ENCODE results near the gene GTF2B.
"Not testable (repeated sequence)": the region's sequence is repeated elsewhere in the genome, so short reads cannot be mapped to it uniquely, and the experiment has no call there.

GTF2B gene

DNA sequence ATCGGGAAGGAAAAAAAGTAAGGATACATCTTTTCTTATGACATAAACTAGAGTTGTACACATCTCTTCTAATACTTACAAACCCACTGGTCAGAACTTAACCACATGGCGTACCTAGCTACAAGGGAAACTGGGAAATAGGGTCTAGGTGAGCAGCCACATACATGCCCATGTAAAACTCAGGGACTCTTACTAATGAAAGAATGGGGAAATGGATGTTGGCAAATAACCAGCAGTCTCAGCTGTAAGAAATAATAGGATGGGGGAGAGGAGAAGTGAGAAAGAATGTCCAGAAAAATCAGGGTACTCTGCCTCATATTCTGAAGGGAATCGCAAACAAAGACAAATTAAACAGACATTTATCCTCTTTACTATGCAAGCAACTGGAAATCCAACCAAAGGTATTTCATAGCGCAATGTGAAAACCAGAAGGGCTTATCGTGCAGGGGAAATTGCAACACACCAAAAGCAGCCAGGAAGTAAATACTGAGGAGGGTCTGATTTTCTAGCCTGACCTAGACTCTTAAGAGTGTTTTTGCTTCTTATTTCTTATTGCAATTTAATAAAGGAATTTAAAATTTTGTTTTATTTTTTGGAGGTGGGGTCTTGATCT lies 17.5 kb downstream of the GTF2B start:
- Histone ChIP-seq H3K36me3 (ENCODE audit: control insufficient read depth in 2 of 2, insufficient read depth in 2 of 2, low read length in 2 of 2) (peaks cover 0 to 8% of the 10 kb centered on the region in 2 donors), H3K4me1 (ENCODE audit: control insufficient read depth in 2 of 2, insufficient read depth in 2 of 2, low read length in 2 of 2) (peaks cover 0 to 2% of the 10 kb centered on the region in 2 donors), H3K9ac (ENCODE audit: low read depth in 1 of 2, low read length in 2 of 2) (no peak overlapping the region), H3K27me3 (ENCODE audit: control insufficient read depth in 2 of 2, insufficient read depth in 2 of 2, low read length in 2 of 2) (no peaks in the 10 kb centered on the region), H3K9me3 (ENCODE audit: control insufficient read depth in 2 of 2, low read length in 2 of 2) (no peaks in the 10 kb centered on the region), H3K27ac (ENCODE audit: low read depth in 2 of 2, low read length in 2 of 2) (no peak overlapping the region), H3K4me3 (ENCODE audit: low read length in 2 of 2) (no peak overlapping the region)

DNA sequence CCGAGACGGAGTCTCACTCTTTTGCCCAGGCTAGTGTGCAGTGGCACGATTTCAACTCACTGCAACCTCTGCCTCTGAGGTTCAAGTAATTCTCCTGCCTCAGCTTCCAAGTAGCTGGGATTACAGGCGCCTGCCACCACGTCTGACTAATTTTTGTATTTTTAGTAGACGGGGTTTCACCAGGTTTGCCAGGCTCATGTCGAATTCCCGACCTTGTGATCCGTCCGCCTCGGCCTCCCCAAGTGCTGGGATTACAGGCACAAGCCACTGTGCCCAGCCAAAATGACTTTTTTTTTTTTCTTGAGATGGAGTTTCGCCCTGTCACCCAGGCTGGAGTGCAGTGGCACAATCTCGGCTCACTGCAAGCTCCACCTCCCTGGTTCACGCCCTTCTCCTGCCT lies 21.7 kb downstream of the GTF2B start:
- H3K4me1 ChIP-seq (ENCODE audit: control insufficient read depth in 2 of 2, insufficient read depth in 2 of 2, low read length in 2 of 2); H3K27ac ChIP-seq (ENCODE audit: low read depth in 2 of 2, low read length in 2 of 2); H3K9me3 ChIP-seq (ENCODE audit: control insufficient read depth in 2 of 2, low read length in 2 of 2); H3K27me3 ChIP-seq (ENCODE audit: control insufficient read depth in 2 of 2, insufficient read depth in 2 of 2, low read length in 2 of 2); H3K9ac ChIP-seq (ENCODE audit: low read depth in 1 of 2, low read length in 2 of 2); H3K4me3 ChIP-seq (ENCODE audit: low read length in 2 of 2); H3K36me3 ChIP-seq (ENCODE audit: control insufficient read depth in 2 of 2, insufficient read depth in 2 of 2, low read length in 2 of 2): not testable (repeated sequence)

DNA sequence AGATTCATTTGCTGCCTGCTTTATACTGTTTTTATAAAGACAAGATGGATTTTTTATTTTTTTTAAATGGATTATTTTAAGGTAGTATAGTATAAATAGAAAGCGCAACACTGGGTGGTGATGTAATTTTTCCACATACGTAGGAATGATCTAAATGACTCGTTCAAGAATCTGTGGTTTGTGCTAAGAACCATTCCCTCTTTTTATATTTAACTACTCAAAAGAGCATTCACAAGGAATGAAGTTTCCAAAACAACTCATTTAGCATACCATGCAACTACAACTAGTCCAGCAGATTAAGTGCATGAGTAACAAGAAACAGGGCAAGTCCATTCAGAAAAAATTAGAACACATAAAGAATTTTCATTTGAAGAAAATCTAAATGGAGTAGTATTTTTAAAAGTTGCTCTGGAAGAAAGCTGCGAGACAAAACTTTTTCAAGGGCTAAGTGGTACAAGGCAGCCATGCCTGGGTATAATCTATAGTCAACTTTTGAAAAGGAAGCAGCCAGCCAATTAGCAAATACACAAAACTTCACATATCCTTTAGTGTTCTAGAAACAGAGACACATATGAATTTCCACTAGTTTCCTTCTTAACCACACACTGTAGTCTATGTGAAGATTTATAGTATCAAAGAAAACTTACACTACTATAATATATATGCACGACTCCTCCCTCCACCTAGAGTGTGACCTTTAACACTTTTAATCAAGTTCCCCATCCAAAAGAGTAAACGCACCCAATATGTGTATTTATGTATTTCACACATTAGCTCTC lies 23.4 kb downstream of the GTF2B start:
- H3K27me3 ChIP-seq (ENCODE audit: control insufficient read depth in 2 of 2, insufficient read depth in 2 of 2, low read length in 2 of 2) = no peaks in the 10 kb centered on the region
- H3K4me1 ChIP-seq (ENCODE audit: control insufficient read depth in 2 of 2, insufficient read depth in 2 of 2, low read length in 2 of 2) = peaks cover 0 to 2% of the 10 kb centered on the region in 2 donors
- peaks cover 3 to 10% of the 10 kb centered on the region in 2 donors for H3K36me3 ChIP-seq (ENCODE audit: control insufficient read depth in 2 of 2, insufficient read depth in 2 of 2, low read length in 2 of 2)
- no peak overlapping the region for H3K4me3 ChIP-seq (ENCODE audit: low read length in 2 of 2)
- no peaks in the 10 kb centered on the region for H3K9me3 ChIP-seq (ENCODE audit: control insufficient read depth in 2 of 2, low read length in 2 of 2)
- H3K27ac ChIP-seq (ENCODE audit: low read depth in 2 of 2, low read length in 2 of 2) = no peak overlapping the region
- no peak overlapping the region for H3K9ac ChIP-seq (ENCODE audit: low read depth in 1 of 2, low read length in 2 of 2)

DNA sequence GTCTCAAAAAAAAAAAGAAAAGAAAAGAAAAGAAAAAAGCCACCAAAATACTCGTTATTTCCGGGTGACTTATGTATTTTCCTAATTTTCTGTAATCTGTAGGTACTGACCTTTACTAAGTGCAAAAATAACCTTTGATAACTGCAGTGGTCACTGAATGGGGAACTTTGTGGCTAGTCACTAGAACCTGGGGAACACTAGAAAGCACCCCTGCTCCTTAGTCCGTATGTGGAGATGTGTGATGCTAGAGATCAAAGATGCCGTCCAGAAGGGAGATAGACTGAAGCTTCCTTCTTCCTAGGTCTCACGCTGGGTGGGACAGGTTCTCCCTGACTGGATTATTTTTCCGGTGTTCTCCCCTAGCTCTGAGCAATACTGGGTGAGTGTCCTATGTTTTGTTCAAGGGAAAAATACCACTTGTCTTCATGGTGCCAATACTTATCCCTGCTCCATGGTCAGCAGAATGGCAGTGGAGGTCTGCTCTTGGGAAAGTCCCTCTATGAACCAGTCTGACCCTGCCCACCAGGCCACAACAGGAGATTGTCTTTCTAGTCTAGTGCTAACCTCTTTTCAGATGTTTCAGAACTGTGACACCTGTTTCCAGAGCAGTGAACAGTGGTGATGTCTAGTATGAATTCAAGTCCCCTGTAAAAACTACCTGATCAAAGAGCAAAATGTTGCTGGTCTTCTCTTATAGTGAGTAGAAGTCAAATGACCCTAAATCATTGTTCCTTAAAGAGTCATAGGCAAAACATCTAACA lies 39.9 kb downstream of the GTF2B start:
- no peak overlapping the region for H3K9ac ChIP-seq (ENCODE audit: low read depth in 1 of 2, low read length in 2 of 2)
- H3K4me3 ChIP-seq (ENCODE audit: low read length in 2 of 2) = no peak overlapping the region
- no peaks in the 10 kb centered on the region for H3K27me3 ChIP-seq (ENCODE audit: control insufficient read depth in 2 of 2, insufficient read depth in 2 of 2, low read length in 2 of 2)
- no peak overlapping the region for H3K27ac ChIP-seq (ENCODE audit: low read depth in 2 of 2, low read length in 2 of 2)
- H3K9me3 ChIP-seq (ENCODE audit: control insufficient read depth in 2 of 2, low read length in 2 of 2) = no peaks in the 10 kb centered on the region
- peaks cover 21 to 43% of the 10 kb centered on the region in 2 donors for H3K36me3 ChIP-seq (ENCODE audit: control insufficient read depth in 2 of 2, insufficient read depth in 2 of 2, low read length in 2 of 2)
- H3K4me1 ChIP-seq (ENCODE audit: control insufficient read depth in 2 of 2, insufficient read depth in 2 of 2, low read length in 2 of 2) = no peaks in the 10 kb centered on the region

DNA sequence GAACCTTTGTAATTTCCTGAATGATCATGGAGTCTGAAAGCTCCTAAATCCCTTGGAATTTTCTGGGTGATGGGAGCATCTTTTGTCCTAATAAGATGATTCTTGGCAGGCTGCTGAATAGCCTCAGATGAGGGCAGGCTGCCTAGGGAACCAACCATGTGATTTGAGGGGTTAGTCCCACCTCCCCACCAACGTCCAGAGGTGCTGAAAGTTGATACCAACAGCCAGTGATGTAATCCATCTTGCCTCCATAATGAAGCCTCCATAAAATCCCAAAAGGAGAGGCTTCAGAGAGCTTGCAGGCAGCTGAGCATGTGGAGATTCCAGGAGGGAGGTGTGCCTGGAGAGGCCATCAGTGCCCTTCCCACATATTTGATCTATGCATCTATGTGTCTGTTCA lies 43.7 kb downstream of the GTF2B start:
- no peak overlapping the region for H3K27ac ChIP-seq (ENCODE audit: low read depth in 2 of 2, low read length in 2 of 2)
- H3K4me1 ChIP-seq (ENCODE audit: control insufficient read depth in 2 of 2, insufficient read depth in 2 of 2, low read length in 2 of 2) = no peaks in the 10 kb centered on the region
- no peaks in the 10 kb centered on the region for H3K27me3 ChIP-seq (ENCODE audit: control insufficient read depth in 2 of 2, insufficient read depth in 2 of 2, low read length in 2 of 2)
- peaks cover 8 to 23% of the 10 kb centered on the region in 2 donors for H3K36me3 ChIP-seq (ENCODE audit: control insufficient read depth in 2 of 2, insufficient read depth in 2 of 2, low read length in 2 of 2)
- H3K4me3 ChIP-seq (ENCODE audit: low read length in 2 of 2) = no peak overlapping the region
- H3K9ac ChIP-seq (ENCODE audit: low read depth in 1 of 2, low read length in 2 of 2) = no peak overlapping the region
- no peaks in the 10 kb centered on the region for H3K9me3 ChIP-seq (ENCODE audit: control insufficient read depth in 2 of 2, low read length in 2 of 2)

DNA sequence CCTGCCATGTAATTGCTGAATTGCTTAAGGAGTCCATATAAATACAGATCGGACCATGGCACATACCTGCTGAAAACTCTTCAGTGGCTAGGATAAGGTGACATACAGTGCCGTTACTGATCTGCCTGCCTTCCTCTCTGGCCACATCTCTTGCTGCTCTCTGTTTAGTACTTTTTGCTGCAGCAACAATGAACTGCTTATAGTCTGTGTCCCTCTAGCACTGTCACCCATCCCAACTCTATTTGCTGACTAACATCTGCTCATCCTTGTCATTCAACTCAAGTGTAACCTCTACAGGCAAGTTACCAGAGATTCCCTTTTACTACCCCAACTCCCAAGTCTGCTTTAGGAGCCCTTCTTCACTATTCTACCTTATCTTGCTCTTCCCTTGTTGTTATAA lies 65.6 kb downstream of the GTF2B start:
- Histone ChIP-seq H3K27me3 (ENCODE audit: control insufficient read depth in 2 of 2, insufficient read depth in 2 of 2, low read length in 2 of 2) (no peaks in the 10 kb centered on the region), H3K9ac (ENCODE audit: low read depth in 1 of 2, low read length in 2 of 2) (no peak overlapping the region), H3K27ac (ENCODE audit: low read depth in 2 of 2, low read length in 2 of 2) (no peak overlapping the region), H3K36me3 (ENCODE audit: control insufficient read depth in 2 of 2, insufficient read depth in 2 of 2, low read length in 2 of 2) (peaks cover 11 to 17% of the 10 kb centered on the region in 2 donors), H3K4me3 (ENCODE audit: low read length in 2 of 2) (no peak overlapping the region), H3K9me3 (ENCODE audit: control insufficient read depth in 2 of 2, low read length in 2 of 2) (no peaks in the 10 kb centered on the region), H3K4me1 (ENCODE audit: control insufficient read depth in 2 of 2, insufficient read depth in 2 of 2, low read length in 2 of 2) (no peaks in the 10 kb centered on the region)

DNA sequence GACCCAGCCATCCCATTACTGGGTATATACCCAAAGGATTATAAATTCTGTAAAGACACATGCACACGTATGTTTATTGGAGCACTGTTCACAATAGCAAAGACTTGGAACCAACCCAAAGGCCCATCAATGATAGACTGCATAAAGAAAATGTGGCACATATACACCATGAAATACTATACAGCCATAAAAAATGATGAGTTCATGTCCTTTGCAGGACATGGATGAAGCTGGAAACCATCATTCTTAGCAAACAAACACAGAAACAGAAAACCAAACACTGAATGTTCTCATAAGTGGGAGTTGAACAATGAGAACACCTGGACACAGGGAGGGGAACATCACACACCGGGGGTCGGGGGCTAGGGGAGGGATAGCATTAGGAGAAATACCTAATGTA lies 71.7 kb downstream of the GTF2B start:
- not testable (repeated sequence) for H3K4me3 ChIP-seq (ENCODE audit: low read length in 2 of 2); H3K4me1 ChIP-seq (ENCODE audit: control insufficient read depth in 2 of 2, insufficient read depth in 2 of 2, low read length in 2 of 2); H3K9ac ChIP-seq (ENCODE audit: low read depth in 1 of 2, low read length in 2 of 2); H3K27me3 ChIP-seq (ENCODE audit: control insufficient read depth in 2 of 2, insufficient read depth in 2 of 2, low read length in 2 of 2); H3K9me3 ChIP-seq (ENCODE audit: control insufficient read depth in 2 of 2, low read length in 2 of 2); H3K27ac ChIP-seq (ENCODE audit: low read depth in 2 of 2, low read length in 2 of 2); H3K36me3 ChIP-seq (ENCODE audit: control insufficient read depth in 2 of 2, insufficient read depth in 2 of 2, low read length in 2 of 2)

DNA sequence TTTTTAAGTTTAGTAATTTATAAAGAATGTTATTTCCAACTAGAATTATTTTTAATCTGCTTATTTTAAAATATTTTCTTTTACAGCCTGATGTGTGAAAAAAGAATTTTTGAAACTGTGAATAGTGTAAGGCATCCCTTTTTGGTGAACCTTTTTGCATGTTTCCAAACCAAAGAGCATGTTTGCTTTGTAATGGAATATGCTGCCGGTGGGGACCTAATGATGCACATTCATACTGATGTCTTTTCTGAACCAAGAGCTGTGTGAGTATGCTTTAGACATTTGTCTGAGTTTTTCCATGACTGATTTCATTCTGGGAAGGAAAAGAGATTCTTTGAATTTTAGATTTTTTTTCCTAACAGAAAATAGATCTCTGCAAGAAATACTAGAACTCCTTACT lies 77.9 kb downstream of the GTF2B start:
- H3K36me3 ChIP-seq (ENCODE audit: control insufficient read depth in 2 of 2, insufficient read depth in 2 of 2, low read length in 2 of 2) = peaks cover 22 to 25% of the 10 kb centered on the region in 2 donors

DNA sequence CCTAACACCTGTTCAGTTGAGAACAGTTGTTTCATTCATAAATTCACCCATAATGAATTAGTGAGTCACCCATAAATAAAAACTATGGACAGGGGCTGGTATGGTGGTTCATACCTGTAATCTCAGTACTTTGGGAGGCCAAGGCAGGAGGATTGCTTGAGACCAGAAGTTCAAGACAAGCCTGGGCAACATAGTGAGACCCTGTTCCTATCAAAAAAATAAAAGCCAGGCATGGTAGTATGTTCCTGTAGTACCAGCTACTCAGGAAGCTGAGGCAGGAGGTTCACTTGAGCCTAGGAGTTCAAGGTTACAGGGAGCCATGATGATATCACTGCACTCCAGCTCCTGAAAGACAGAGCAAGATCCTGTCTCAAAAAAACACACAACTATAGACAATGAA lies 79.0 kb downstream of the GTF2B start:
- H3K9ac ChIP-seq (ENCODE audit: low read depth in 1 of 2, low read length in 2 of 2) = no peak overlapping the region
- H3K4me1 ChIP-seq (ENCODE audit: control insufficient read depth in 2 of 2, insufficient read depth in 2 of 2, low read length in 2 of 2) = no peaks in the 10 kb centered on the region
- no peak overlapping the region for H3K27ac ChIP-seq (ENCODE audit: low read depth in 2 of 2, low read length in 2 of 2)
- H3K9me3 ChIP-seq (ENCODE audit: control insufficient read depth in 2 of 2, low read length in 2 of 2) = no peaks in the 10 kb centered on the region
- no peaks in the 10 kb centered on the region for H3K27me3 ChIP-seq (ENCODE audit: control insufficient read depth in 2 of 2, insufficient read depth in 2 of 2, low read length in 2 of 2)
- peaks cover 23 to 26% of the 10 kb centered on the region in 2 donors for H3K36me3 ChIP-seq (ENCODE audit: control insufficient read depth in 2 of 2, insufficient read depth in 2 of 2, low read length in 2 of 2)
- no peak overlapping the region for H3K4me3 ChIP-seq (ENCODE audit: low read length in 2 of 2)

More for the DNA sequence above, 77.9 kb downstream of the GTF2B start:
- Histone ChIP-seq H3K27me3 (ENCODE audit: control insufficient read depth in 2 of 2, insufficient read depth in 2 of 2, low read length in 2 of 2) (no peaks in the 10 kb centered on the region), H3K27ac (ENCODE audit: low read depth in 2 of 2, low read length in 2 of 2) (no peak overlapping the region), H3K4me3 (ENCODE audit: low read length in 2 of 2) (no peak overlapping the region), H3K9ac (ENCODE audit: low read depth in 1 of 2, low read length in 2 of 2) (no peak overlapping the region), H3K9me3 (ENCODE audit: control insufficient read depth in 2 of 2, low read length in 2 of 2) (no peaks in the 10 kb centered on the region), H3K4me1 (ENCODE audit: control insufficient read depth in 2 of 2, insufficient read depth in 2 of 2, low read length in 2 of 2) (no peaks in the 10 kb centered on the region)

DNA sequence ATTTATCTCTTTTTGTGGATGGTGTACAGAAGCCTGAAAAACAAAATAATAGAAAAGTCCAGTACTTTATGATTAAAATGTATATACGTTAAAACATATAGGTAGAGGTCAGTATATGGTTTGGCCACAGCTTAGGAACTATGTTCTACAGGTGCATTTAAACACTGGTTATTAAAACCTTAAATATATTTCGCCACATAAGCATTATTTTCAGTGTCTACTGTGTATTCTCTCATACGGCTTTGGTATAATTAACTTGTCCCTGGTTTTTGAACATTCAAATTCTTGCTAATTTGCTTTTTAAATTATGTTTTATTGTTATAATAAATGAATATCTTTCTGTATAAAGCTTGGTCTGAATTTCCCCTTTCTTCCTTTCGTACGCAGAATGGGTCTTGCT lies 87.9 kb downstream of the GTF2B start:
- Histone ChIP-seq H3K36me3 (ENCODE audit: control insufficient read depth in 2 of 2, insufficient read depth in 2 of 2, low read length in 2 of 2) (peaks cover 20 to 45% of the 10 kb centered on the region in 2 donors), H3K9ac (ENCODE audit: low read depth in 1 of 2, low read length in 2 of 2) (no peak overlapping the region), H3K4me1 (ENCODE audit: control insufficient read depth in 2 of 2, insufficient read depth in 2 of 2, low read length in 2 of 2) (no peaks in the 10 kb centered on the region), H3K27me3 (ENCODE audit: control insufficient read depth in 2 of 2, insufficient read depth in 2 of 2, low read length in 2 of 2) (no peaks in the 10 kb centered on the region), H3K4me3 (ENCODE audit: low read length in 2 of 2) (no peak overlapping the region), H3K27ac (ENCODE audit: low read depth in 2 of 2, low read length in 2 of 2) (no peak overlapping the region), H3K9me3 (ENCODE audit: control insufficient read depth in 2 of 2, low read length in 2 of 2) (no peaks in the 10 kb centered on the region)

Measured in mucosa of rectum (tissue), 2 donors.